Panc1 (cell line): ENCODE measurements around the gene NID2. TPM values are rescaled to one million over a fixed set of nuclear protein-coding genes. Genes with fewer than 3 reads are reported as not detected.

Experiments used
- ATAC-seq: fragments of 200-7000 bp; cut with Tn5 transposase; 2 replicates; pipeline ENCODE4 v1.9.1; 2020; ENCODE audit warnings: mild to moderate bottlenecking, moderate library complexity
- BruUV-seq: library from RNA; stranded (reverse); fragments of 400-500 nt; replicated peaks from 2 replicates; lab custom pipeline; 2021; lab: Mats Ljungman, UMichigan
- CTCF ChIA-PET: fragments of 300-600 bp; sonication (Branson Sonifier 250); formaldehyde crosslinking; loops from one replicate; lab custom pipeline; 2022; ENCODE audit warnings: antibody characterized with exemption; lab: Charles Lee
- POLR2A ChIA-PET: fragments of 300-600 bp; sonication (Branson Sonifier 250); formaldehyde crosslinking; loops from one replicate; lab custom pipeline; 2022; ENCODE audit warnings: antibody characterized with exemption; lab: Charles Lee
- DNase-seq: peaks from one replicate; pipeline ENCODE4 v3.0.0-alpha.2; 2010; ENCODE audit warnings: low read depth, low spot score
- H3K27ac ChIP-seq: 2 replicates; pipeline ENCODE4 v1.5.1; 2011; ENCODE audit warnings: mild to moderate bottlenecking, low read length, inconsistent platforms
- H3K27me3 ChIP-seq: fragments of 200-500 bp; sonication (Bioruptor generic); 2 replicates; pipeline ENCODE4 v1.6.0; 2014; ENCODE audit warnings: low read length, inconsistent platforms; ENCODE audit not compliant: control insufficient read depth, insufficient read depth
- H3K36me3 ChIP-seq: fragments of 200-500 bp; sonication (Bioruptor generic); 2 replicates; pipeline ENCODE4 v1.5.1; 2014; ENCODE audit warnings: inconsistent platforms, mild to moderate bottlenecking, low read length, moderate library complexity; ENCODE audit not compliant: control insufficient read depth, insufficient read depth
- H3K4me1 ChIP-seq: 2 replicates; pipeline ENCODE4 v1.5.1; 2011; ENCODE audit warnings: inconsistent platforms, mild to moderate bottlenecking, low read length, moderate library complexity; ENCODE audit not compliant: control insufficient read depth, insufficient read depth
- H3K4me3 ChIP-seq, 2 experiments: 2 replicates each; pipeline ENCODE4 v1.5.1; 2011 to 2012; ENCODE audit warnings: low read depth in 2 of 2, low read length in 2 of 2, mild to moderate bottlenecking in 2 of 2, inconsistent platforms in 1 of 2, moderate library complexity in 1 of 2
- H3K9me3 ChIP-seq: fragments of 200-500 bp; sonication (Bioruptor generic); 2 replicates; pipeline ENCODE4 v1.5.1; 2014; ENCODE audit warnings: low read depth, mild to moderate bottlenecking, inconsistent platforms, low read length, moderate library complexity; ENCODE audit not compliant: control insufficient read depth, insufficient read depth
- POLR2AphosphoS5 ChIP-seq: IDR thresholded peaks from 2 replicates; pipeline ENCODE4 v1.6.1; 2012; ENCODE audit warnings: mild to moderate bottlenecking, low read depth, low read length, moderate library complexity
- REST ChIP-seq, 2 experiments: IDR thresholded peaks; 2 replicates each; pipeline ENCODE4 v1.6.1; 2011 to 2012; ENCODE audit warnings: low read depth in 2 of 2, control low read depth in 1 of 2, low read length in 1 of 2, mild to moderate bottlenecking in 1 of 2, moderate library complexity in 1 of 2; ENCODE audit not compliant: insufficient read depth in 1 of 2
- SIN3A ChIP-seq: IDR thresholded peaks from 2 replicates; pipeline ENCODE4 v1.6.1; 2012; ENCODE audit warnings: low read depth, mild to moderate bottlenecking, low read length, moderate library complexity, borderline replicate concordance; ENCODE audit not compliant: insufficient read depth
- TCF7L2 ChIP-seq: IDR thresholded peaks from 2 replicates; pipeline ENCODE4 v1.6.1; 2011; ENCODE audit warnings: mild to moderate bottlenecking, low read depth, low read length, inconsistent platforms
- in situ Hi-C: cut with HindIII; loops from 2 replicates; pipeline ENCODE4 v1.10.0; 2016; ENCODE audit warnings: low sequenced_read_pairs, low pct_unique_long_range_greater_than_20kb
- intact Hi-C: fragments of 100-400 bp; cut with micrococcal nuclease; formaldehyde crosslinking; loops from one replicate; pipeline ENCODE4 v1.10.0; 2022; ENCODE audit not compliant: unreplicated experiment
- total RNA-seq: library from RNA; stranded (reverse); gene quantifications from one replicate; pipeline ENCODE4 v1.2.1, GENCODE V29; 2021; ENCODE audit not compliant: unreplicated experiment
- TF ChIP-seq, protein P1 (sequence below): fragments of 450-650 bp; IDR thresholded peaks from 2 replicates; pipeline ENCODE4 v1.5.1; 2017; ENCODE audit warnings: mild to moderate bottlenecking

Gene NID2
- total RNA-seq, 1 experiment from 2014 or later, result 0.36 TPM

GRCh38 chr14:52059649-52060048, 9.2 kb downstream of the NID2 start:
- Histone ChIP-seq H3K4me3 (no peak overlapping the region), H3K27me3 (peaks cover 5% of the 10 kb centered on the region), H3K4me1 (no peaks in the 10 kb centered on the region), H3K9me3 (no peaks in the 10 kb centered on the region), H3K36me3 (no peaks in the 10 kb centered on the region; the same call in 1 of the 2 replicates), H3K27ac (no peak overlapping the region)
- ATAC-seq, result no peak
- POLR2A ChIA-PET, result no interaction called here
- intact Hi-C loops (no loop called here), in situ Hi-C loops (no loop called here)
- no TSS peak for BruUV-seq
- CTCF ChIA-PET, result no interaction called here
- DNase-seq, result no peak
- TF ChIP-seq, protein P1, sequence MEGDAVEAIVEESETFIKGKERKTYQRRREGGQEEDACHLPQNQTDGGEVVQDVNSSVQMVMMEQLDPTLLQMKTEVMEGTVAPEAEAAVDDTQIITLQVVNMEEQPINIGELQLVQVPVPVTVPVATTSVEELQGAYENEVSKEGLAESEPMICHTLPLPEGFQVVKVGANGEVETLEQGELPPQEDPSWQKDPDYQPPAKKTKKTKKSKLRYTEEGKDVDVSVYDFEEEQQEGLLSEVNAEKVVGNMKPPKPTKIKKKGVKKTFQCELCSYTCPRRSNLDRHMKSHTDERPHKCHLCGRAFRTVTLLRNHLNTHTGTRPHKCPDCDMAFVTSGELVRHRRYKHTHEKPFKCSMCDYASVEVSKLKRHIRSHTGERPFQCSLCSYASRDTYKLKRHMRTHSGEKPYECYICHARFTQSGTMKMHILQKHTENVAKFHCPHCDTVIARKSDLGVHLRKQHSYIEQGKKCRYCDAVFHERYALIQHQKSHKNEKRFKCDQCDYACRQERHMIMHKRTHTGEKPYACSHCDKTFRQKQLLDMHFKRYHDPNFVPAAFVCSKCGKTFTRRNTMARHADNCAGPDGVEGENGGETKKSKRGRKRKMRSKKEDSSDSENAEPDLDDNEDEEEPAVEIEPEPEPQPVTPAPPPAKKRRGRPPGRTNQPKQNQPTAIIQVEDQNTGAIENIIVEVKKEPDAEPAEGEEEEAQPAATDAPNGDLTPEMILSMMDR, result no peak
- no peak for TF ChIP-seq SIN3A
- TF ChIP-seq TCF7L2, result no peak
- no peak for TF ChIP-seq REST (IDR thresholded peaks at IDR 0.05; ENCODE audit: insufficient read depth in 1 of 2, low read depth in 2 of 2, low read length in 1 of 2)
- TF ChIP-seq POLR2AphosphoS5, result no peak

DNA sequence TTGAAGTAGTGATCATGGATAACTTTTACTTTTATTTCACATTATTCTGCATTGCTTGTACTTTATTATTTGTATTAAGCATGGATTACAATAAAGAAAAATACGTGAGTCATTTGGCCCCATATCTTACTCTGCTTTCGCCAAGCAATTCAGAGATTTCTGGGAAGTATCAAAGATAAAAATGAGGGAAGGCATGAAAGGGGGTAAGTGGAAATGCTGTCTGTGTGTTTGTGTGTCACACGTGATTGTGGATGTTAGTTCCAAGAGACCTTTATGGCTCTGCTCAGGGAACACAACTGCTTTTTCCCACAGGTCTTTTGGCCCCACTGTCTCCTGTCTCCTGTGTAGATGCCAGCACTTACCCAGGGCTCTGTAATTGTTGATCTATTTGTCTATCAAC, 10.5 kb downstream of the NID2 start:
- POLR2A ChIA-PET, result no interaction called here
- TF ChIP-seq REST (IDR thresholded peaks at IDR 0.05; ENCODE audit: insufficient read depth in 1 of 2, low read depth in 2 of 2, low read length in 1 of 2), result no peak
- TF ChIP-seq, protein P1, result no peak
- TF ChIP-seq SIN3A, result no peak
- TF ChIP-seq POLR2AphosphoS5, result no peak
- no peak for TF ChIP-seq TCF7L2
- peaks cover 2% of the 10 kb centered on the region for H3K27me3 ChIP-seq
- CTCF ChIA-PET, result no interaction called here
- no peak for DNase-seq
- H3K4me1 ChIP-seq, result no peaks in the 10 kb centered on the region
- BruUV-seq, result no TSS peak
- ATAC-seq, result no peak
- no peaks in the 10 kb centered on the region for H3K9me3 ChIP-seq
- H3K27ac ChIP-seq, result no peak overlapping the region
- in situ Hi-C loops (no loop called here), intact Hi-C loops (no loop called here)
- no peak overlapping the region for H3K4me3 ChIP-seq
- H3K36me3 ChIP-seq, result no peaks in the 10 kb centered on the region; the same call in 1 of the 2 replicates
